Body of pancreas (tissue), 4 donors: ENCODE data around the gene DUS4L. TPM values are rescaled to one million over a fixed set of nuclear protein-coding genes. Genes with fewer than 3 reads are reported as not detected.

ENCODE experiments used
- ATAC-seq: fragments of 150-250 bp; one replicate; pipeline ENCODE4 v1.9.1; 2016
- DNase-seq, 4 donors: peaks; one replicate each; pipeline ENCODE4 v3.0.0-alpha.2; 2019
- H3K27ac ChIP-seq, 4 donors: fragments of 200-600 bp; sonication (generic); 1 replicate in 3 of 4; 2 replicates in 1 of 4; pipeline versions ENCODE4 v1.5.1 to v1.6.1; 2016 to 2019; ENCODE audit warnings: mild to moderate bottlenecking in 1 of 4, mixed read lengths in 1 of 4, moderate library complexity in 1 of 4
- H3K27me3 ChIP-seq, 2 donors: fragments of 200-600 bp; sonication (generic); one replicate each; pipeline ENCODE4 v1.6.0; 2016; ENCODE audit warnings: mild to moderate bottlenecking in 1 of 2
- H3K36me3 ChIP-seq, 2 donors: fragments of 200-600 bp; sonication (generic); replicated peaks in 1 of 2; 2 replicates each; pipeline ENCODE4 v1.5.1; 2016; ENCODE audit warnings: low read depth in 2 of 2; ENCODE audit not compliant: insufficient read depth in 1 of 2
- H3K4me1 ChIP-seq: fragments of 200-600 bp; sonication (generic); one replicate; pipeline ENCODE4 v1.6.0; 2016
- H3K4me3 ChIP-seq, 2 donors: fragments of 200-600 bp; sonication (generic); 1 replicate in 1 of 2; 2 replicates in 1 of 2; pipeline ENCODE4 v1.5.1; 2016 to 2019
- H3K9me3 ChIP-seq, 3 donors: fragments of 200-600 bp; sonication (generic); 1 replicate in 2 of 3; 2 replicates in 1 of 3; pipeline ENCODE4 v1.5.1; 2016
- POLR2A ChIP-seq, 3 donors: fragments of 450-650 bp; IDR thresholded peaks; one replicate each; pipeline ENCODE4 v1.6.1; 2016; ENCODE audit warnings: antibody characterized with exemption in 3 of 3, mild to moderate bottlenecking in 2 of 3
- WGBS, 2 donors: methylation state at CpG; one replicate each; pipeline ENCODE4 v1.1.5; 2017; 5-methylcytosine and 5-hydroxymethylcytosine counted together
- intact Hi-C: fragments of 100-400 bp; cut with DNase I; formaldehyde crosslinking; loops from one replicate; pipeline ENCODE4 v1.15.1; 2023
- total RNA-seq, 2 donors: library from RNA; depleted of rRNA; stranded (reverse); fragments of >200 nt; gene quantifications; one replicate each; pipeline ENCODE4 v1.1.0, GENCODE V29; 2016
- TF ChIP-seq, protein P1 (sequence below), 7 experiments: fragments of 450-650 bp in 4 of 7; fragments of 200-600 bp in 3 of 7; sonication (generic) in 3 of 7; IDR thresholded peaks; one replicate each; pipeline ENCODE4 v1.5.1; 2016 to 2019; ENCODE audit warnings: antibody characterized with exemption in 7 of 7

The DUS4L gene
- total RNA-seq, 2 donors from 2014 or later, result 6.9 to 7.5 TPM

DNA sequence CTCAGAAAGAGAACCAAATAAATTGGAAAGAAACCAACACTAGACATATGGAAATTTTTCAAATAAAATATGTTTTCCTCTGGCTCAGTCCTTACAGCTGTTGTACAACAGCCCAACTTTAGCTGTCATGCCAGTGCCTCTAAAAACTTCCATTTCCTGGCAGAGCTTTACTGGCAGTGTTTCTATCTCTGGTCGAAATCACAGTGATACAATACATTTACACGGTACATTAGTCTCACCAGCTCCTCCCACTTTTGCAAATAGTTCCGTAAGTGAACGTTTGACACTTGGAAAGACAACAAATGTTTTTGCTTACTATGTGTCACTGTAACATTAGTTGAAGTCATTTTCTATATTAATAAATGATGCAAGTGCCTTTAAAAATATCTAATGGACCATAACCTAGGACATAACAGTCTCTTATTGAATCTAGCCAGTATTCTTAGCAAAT is 46.1 kb downstream of the DUS4L start:
- ATAC-seq (no peak), DNase-seq (no peak)
- no peak overlapping the region for H3K4me3 ChIP-seq
- intact Hi-C loops, result no loop called here
- peaks cover 0 to 5% of the 10 kb centered on the region in 2 donors for H3K36me3 ChIP-seq
- TF ChIP-seq, protein P1, sequence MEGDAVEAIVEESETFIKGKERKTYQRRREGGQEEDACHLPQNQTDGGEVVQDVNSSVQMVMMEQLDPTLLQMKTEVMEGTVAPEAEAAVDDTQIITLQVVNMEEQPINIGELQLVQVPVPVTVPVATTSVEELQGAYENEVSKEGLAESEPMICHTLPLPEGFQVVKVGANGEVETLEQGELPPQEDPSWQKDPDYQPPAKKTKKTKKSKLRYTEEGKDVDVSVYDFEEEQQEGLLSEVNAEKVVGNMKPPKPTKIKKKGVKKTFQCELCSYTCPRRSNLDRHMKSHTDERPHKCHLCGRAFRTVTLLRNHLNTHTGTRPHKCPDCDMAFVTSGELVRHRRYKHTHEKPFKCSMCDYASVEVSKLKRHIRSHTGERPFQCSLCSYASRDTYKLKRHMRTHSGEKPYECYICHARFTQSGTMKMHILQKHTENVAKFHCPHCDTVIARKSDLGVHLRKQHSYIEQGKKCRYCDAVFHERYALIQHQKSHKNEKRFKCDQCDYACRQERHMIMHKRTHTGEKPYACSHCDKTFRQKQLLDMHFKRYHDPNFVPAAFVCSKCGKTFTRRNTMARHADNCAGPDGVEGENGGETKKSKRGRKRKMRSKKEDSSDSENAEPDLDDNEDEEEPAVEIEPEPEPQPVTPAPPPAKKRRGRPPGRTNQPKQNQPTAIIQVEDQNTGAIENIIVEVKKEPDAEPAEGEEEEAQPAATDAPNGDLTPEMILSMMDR (IDR thresholded peaks at IDR 0.05), result no peak
- TF ChIP-seq POLR2A (IDR thresholded peaks at IDR 0.05), result no peak
- H3K4me1 ChIP-seq, result peaks cover 5% of the 10 kb centered on the region
- H3K27me3 ChIP-seq, result no peaks in the 10 kb centered on the region
- no peaks in the 10 kb centered on the region for H3K9me3 ChIP-seq
- WGBS, 2 donors, result 45 to 48% methylated on average over 4 of the region's 4 CpGs
- H3K27ac ChIP-seq, result no peak overlapping the region

DNA sequence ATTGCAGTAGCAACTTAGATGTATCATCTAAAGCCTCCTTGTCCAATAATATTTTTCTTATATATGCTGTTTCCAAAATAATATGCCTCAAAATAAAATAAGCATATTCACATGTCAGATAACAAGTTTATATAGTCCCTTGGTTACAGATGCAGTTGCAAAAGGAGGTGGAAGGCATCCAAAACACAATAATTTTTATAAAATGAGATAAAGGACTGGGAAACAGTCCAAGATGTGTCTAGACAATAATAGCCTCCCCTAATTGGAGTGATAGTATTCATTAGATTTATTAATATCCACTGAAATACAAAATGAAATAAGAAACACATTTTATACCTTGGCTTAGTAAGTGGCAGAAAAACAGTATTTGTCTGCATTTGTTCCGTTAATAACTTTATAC is 46.6 kb downstream of the DUS4L start:
- no peak for ATAC-seq
- 90 to 100% methylated on average over 1 of the region's 1 CpG for WGBS, 2 donors

DNA sequence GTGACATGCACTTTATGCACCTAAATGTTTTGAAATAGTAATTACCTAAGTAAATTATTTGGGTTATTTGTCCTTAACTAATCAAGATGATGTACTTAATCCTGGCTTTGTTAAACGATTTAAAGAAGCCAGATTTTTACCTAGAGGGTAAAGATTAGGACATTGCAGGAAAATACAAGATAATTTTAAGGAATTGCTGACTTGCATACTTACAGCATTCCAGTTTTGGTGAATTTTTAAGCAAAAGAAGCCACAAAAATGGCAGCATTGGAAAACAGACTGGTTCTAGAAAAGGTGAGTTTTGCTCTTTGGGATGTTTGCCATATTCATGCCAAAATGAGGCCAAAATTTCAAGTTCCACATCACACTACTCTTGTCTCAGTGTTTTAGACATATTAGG is 49.7 kb downstream of the DUS4L start:
- Histone ChIP-seq H3K9me3 (no peaks in the 10 kb centered on the region), H3K27ac (no peak overlapping the region), H3K4me3 (no peak overlapping the region), H3K4me1 (peaks cover 5% of the 10 kb centered on the region), H3K27me3 (no peaks in the 10 kb centered on the region), H3K36me3 (peaks cover 0 to 5% of the 10 kb centered on the region in 2 donors)
- TF ChIP-seq, protein P1 (IDR thresholded peaks at IDR 0.05), result no peak
- no peak for TF ChIP-seq POLR2A (IDR thresholded peaks at IDR 0.05)
- ATAC-seq (no peak), DNase-seq (no peak)
- 90 to 93% methylated on average over 1 of the region's 1 CpG for WGBS, 2 donors
- intact Hi-C loops, result no loop called here

More for the DNA sequence above, 46.6 kb downstream of the DUS4L start:
- TF ChIP-seq, protein P1 (IDR thresholded peaks at IDR 0.05), result no peak
- TF ChIP-seq POLR2A (IDR thresholded peaks at IDR 0.05), result no peak
- intact Hi-C loops, result no loop called here
- H3K27ac ChIP-seq, result no peak overlapping the region
- peaks cover 0 to 5% of the 10 kb centered on the region in 2 donors for H3K36me3 ChIP-seq
- DNase-seq, result no peak
- no peaks in the 10 kb centered on the region for H3K9me3 ChIP-seq
- H3K4me3 ChIP-seq, result no peak overlapping the region
- H3K27me3 ChIP-seq, result no peaks in the 10 kb centered on the region
- H3K4me1 ChIP-seq, result peaks cover 5% of the 10 kb centered on the region

DNA sequence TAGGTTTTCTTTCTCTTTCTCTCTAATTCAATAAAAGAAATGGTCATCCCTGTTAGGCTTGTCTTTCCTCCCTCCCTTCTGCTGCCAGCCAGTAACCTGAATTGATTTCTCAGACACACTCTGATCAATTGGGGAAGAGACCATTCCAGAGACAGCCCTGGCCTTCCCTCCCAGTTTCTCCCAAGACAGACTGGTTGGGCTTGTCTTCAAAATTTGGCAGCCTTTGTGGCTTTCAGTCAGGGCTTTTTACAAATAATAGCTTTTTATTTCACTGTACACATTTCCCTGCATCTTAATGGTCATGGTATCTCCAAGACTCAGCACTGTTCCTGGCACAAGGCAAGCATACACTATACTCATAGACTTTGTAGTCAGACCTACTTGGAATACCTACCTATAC is 50.2 kb downstream of the DUS4L start:
- no peak for ATAC-seq
- no peaks in the 10 kb centered on the region for H3K27me3 ChIP-seq
- H3K27ac ChIP-seq, result no peak overlapping the region
- peaks cover 0 to 5% of the 10 kb centered on the region in 2 donors for H3K36me3 ChIP-seq
- H3K4me1 ChIP-seq, result peaks cover 5% of the 10 kb centered on the region
- intact Hi-C loops, result no loop called here
- DNase-seq, result no peak
- TF ChIP-seq POLR2A (IDR thresholded peaks at IDR 0.05), result no peak
- TF ChIP-seq, protein P1 (IDR thresholded peaks at IDR 0.05), result no peak
- no peaks in the 10 kb centered on the region for H3K9me3 ChIP-seq
- H3K4me3 ChIP-seq, result no peak overlapping the region

DNA sequence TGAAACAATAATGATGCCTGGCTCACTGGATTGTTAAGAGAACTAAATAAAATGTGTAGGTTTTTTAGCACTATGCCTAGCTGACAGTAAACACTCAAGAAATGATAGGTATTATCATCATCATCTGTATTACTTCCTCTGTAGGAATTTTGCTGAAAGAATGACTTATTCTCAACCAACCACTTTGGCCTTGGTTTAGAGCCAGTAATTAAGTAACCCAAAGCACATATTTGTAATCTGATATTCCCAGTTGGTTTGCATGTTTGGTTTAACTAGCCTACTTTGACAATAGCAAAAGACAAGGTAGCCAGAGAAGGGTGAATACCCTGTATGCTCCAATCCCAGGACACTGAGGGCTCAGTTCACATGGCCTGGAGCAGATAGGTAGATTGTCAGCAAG is 50.7 kb downstream of the DUS4L start:
- H3K27ac ChIP-seq, result no peak overlapping the region
- H3K27me3 ChIP-seq, result no peaks in the 10 kb centered on the region
- no peaks in the 10 kb centered on the region for H3K9me3 ChIP-seq
- H3K36me3 ChIP-seq, result peaks cover 0 to 5% of the 10 kb centered on the region in 2 donors
- H3K4me1 ChIP-seq, result peaks cover 5% of the 10 kb centered on the region
- no peak overlapping the region for H3K4me3 ChIP-seq
- ATAC-seq, result no peak
- intact Hi-C loops, result no loop called here
- no peak for DNase-seq
- TF ChIP-seq, protein P1 (IDR thresholded peaks at IDR 0.05), result no peak
- TF ChIP-seq POLR2A (IDR thresholded peaks at IDR 0.05), result no peak
